A673 (cell line): ENCODE data around the gene PFKFB3. TPM values are rescaled to one million over a fixed set of nuclear protein-coding genes. Genes with fewer than 3 reads are reported as not detected.

ENCODE experiments used
- BruUV-seq: library from RNA; stranded (reverse); fragments of 400-500 nt; replicated peaks from 2 replicates; lab custom pipeline; 2021; lab: Mats Ljungman, UMichigan
- CTCF ChIA-PET: fragments of 300-600 bp; sonication (Branson Sonifier 250); formaldehyde crosslinking; loops from one replicate; lab custom pipeline; 2022; ENCODE audit warnings: antibody characterized with exemption; lab: Charles Lee
- POLR2A ChIA-PET: fragments of 300-600 bp; sonication (Branson Sonifier 250); formaldehyde crosslinking; loops from one replicate; lab custom pipeline; 2022; ENCODE audit warnings: antibody characterized with exemption; ENCODE audit not compliant: low non-redundant PET; lab: Charles Lee
- DNase-seq: peaks from one replicate; pipeline ENCODE4 v3.0.0-alpha.2; 2015; ENCODE audit warnings: low spot score
- H3K27ac ChIP-seq: fragments of 200-600 bp; sonication (generic); 2 replicates; pipeline ENCODE4 v1.5.1; 2016; ENCODE audit warnings: mixed run types, low read depth, mild to moderate bottlenecking, mixed read lengths, antibody characterized with exemption, low read length; ENCODE audit not compliant: poor library complexity, severe bottlenecking
- H3K27me3 ChIP-seq: fragments of 200-600 bp; sonication (generic); replicated peaks from 2 replicates; pipeline ENCODE4 v1.6.1; 2017; ENCODE audit warnings: mixed run types, low read depth, mild to moderate bottlenecking, mixed read lengths, antibody characterized with exemption, low read length; ENCODE audit not compliant: insufficient read depth, poor library complexity
- H3K36me3 ChIP-seq: fragments of 200-600 bp; sonication (generic); 2 replicates; pipeline ENCODE4 v1.6.1; 2016; ENCODE audit warnings: mixed run types, mild to moderate bottlenecking, mixed read lengths, antibody characterized with exemption, low read length; ENCODE audit not compliant: insufficient read depth, poor library complexity, severe bottlenecking
- H3K4me1 ChIP-seq: fragments of 200-600 bp; sonication (generic); 2 replicates; pipeline ENCODE4 v1.6.1; 2017; ENCODE audit warnings: mixed run types, mild to moderate bottlenecking, mixed read lengths, antibody characterized with exemption, low read length; ENCODE audit not compliant: insufficient read depth, poor library complexity, severe bottlenecking
- H3K4me3 ChIP-seq: fragments of 200-600 bp; sonication (generic); 2 replicates; pipeline ENCODE4 v1.5.1; 2016; ENCODE audit warnings: low read depth, mixed run types, mild to moderate bottlenecking, mixed read lengths, low read length; ENCODE audit not compliant: poor library complexity, severe bottlenecking
- H3K9me3 ChIP-seq: fragments of 200-600 bp; sonication (generic); 2 replicates; pipeline ENCODE4 v1.6.1; 2016; ENCODE audit warnings: mixed run types, low read depth, mild to moderate bottlenecking, mixed read lengths, antibody characterized with exemption, low read length; ENCODE audit not compliant: poor library complexity, severe bottlenecking
- CTCF ChIP-seq: fragments of 300-800, 200-600 bp; sonication (generic); conservative IDR thresholded peaks from 2 replicates; pipeline ENCODE4 v1.5.1; 2017; ENCODE audit warnings: low read depth, mild to moderate bottlenecking, antibody characterized with exemption, low read length, moderate library complexity, mixed read lengths
- EZH2 ChIP-seq: fragments of 200-600 bp; sonication (generic); IDR thresholded peaks from 2 replicates; pipeline ENCODE4 v1.6.1; 2017; ENCODE audit warnings: borderline replicate concordance, low read depth, mild to moderate bottlenecking, mixed read lengths, antibody characterized with exemption, low read length; ENCODE audit not compliant: poor library complexity, severe bottlenecking
- intact Hi-C: fragments of 100-400 bp; cut with micrococcal nuclease; formaldehyde crosslinking; loops from one replicate; pipeline ENCODE4 v1.10.0; 2022; ENCODE audit not compliant: unreplicated experiment
- total RNA-seq: library from RNA; stranded (reverse); gene quantifications from 2 replicates; pipeline ENCODE4 v1.2.3, GENCODE V29; 2021

PFKFB3 gene
- total RNA-seq, 1 experiment from 2014 or later = 53.0 TPM

GRCh38 chr10:6158276-6158675 is 44.5 kb upstream of the PFKFB3 start:
- no peaks in the 10 kb centered on the region for H3K27me3 ChIP-seq
- ChIA-PET POLR2A (no interaction called here), CTCF (no interaction called here)
- no peak for DNase-seq
- H3K9me3 ChIP-seq = no peaks in the 10 kb centered on the region
- H3K4me3 ChIP-seq = no peak overlapping the region
- H3K27ac ChIP-seq = no peak overlapping the region
- no TSS peak for BruUV-seq
- intact Hi-C loops = no loop called here
- TF ChIP-seq EZH2 (no peak), CTCF (no peak)
- no peaks in the 10 kb centered on the region for H3K4me1 ChIP-seq
- H3K36me3 ChIP-seq = no peaks in the 10 kb centered on the region

GRCh38 chr10:6161921-6162320 is 40.8 kb upstream of the PFKFB3 start:
- Histone ChIP-seq H3K27ac (no peak overlapping the region), H3K9me3 (no peaks in the 10 kb centered on the region), H3K36me3 (peaks cover 3% of the 10 kb centered on the region), H3K4me3 (no peak overlapping the region), H3K4me1 (peaks cover 5% of the 10 kb centered on the region), H3K27me3 (no peaks in the 10 kb centered on the region)
- BruUV-seq = no TSS peak
- no peak for DNase-seq
- TF ChIP-seq CTCF (no peak), EZH2 (no peak)
- CTCF ChIA-PET = no interaction called here
- intact Hi-C loops = no loop called here
- POLR2A ChIA-PET = no interaction called here

- Histone ChIP-seq H3K9me3 (no peaks in the 10 kb centered on the region), H3K4me1 (peaks cover 5% of the 10 kb centered on the region), H3K27me3 (no peaks in the 10 kb centered on the region), H3K27ac (no peak overlapping the region), H3K4me3 (peak overlapping the region; percentile 82), H3K36me3 (peaks cover 3% of the 10 kb centered on the region)
- no peak for DNase-seq
- ChIA-PET POLR2A (no interaction called here), CTCF (no interaction called here)
- no TSS peak for BruUV-seq
- TF ChIP-seq CTCF (no peak), EZH2 (no peak)
- intact Hi-C loops = no loop called here
Measured at GRCh38 chr10:6162589-6163356, 40.0 kb upstream of the PFKFB3 start.
